ENCODE measurements around the gene CEBPA. TPM values are rescaled to one million over a fixed set of nuclear protein-coding genes. Genes with fewer than 3 reads are reported as not detected.

The CEBPA gene
- total RNA-seq, 2 experiments from 2014 or later: 0.84 to 1.4 TPM

DNA sequence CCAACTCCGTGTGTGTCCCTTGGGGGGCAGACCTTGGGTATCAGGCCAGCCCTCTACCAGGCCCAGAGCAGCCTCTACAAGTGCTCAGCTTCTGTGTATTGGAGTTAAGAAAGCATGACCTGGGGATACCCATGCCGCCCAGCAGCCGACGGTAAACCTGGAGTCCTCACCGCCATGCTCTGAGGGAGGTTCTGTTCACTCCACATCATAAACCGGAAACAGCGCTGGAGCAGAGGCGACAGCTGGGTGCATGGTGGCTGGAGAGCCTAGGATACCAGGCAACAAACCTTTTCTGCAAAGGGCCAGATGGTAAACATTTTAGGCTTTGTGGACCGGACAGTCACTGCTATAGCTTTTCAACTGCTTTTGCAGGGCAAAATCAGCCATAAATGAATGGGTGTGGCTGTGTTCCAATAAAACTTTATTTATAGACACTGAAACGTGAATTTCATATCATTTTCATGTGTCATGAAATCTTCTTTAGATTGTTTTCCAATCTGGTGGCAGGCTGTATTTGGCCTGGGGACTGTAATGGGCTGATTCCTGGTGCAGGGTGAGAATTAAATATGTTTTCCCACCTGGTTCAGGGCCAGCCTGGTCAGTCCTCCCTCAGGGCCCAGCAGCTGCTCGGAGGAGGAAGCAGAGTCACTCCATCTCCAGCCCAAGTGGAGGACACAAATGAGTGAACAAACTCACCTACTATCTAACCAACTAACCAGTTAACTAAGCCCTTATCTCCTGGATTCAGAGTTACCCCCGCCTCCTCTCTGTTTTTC is 30.9 kb downstream of the CEBPA start:
- TF ChIP-seq, protein P1, sequence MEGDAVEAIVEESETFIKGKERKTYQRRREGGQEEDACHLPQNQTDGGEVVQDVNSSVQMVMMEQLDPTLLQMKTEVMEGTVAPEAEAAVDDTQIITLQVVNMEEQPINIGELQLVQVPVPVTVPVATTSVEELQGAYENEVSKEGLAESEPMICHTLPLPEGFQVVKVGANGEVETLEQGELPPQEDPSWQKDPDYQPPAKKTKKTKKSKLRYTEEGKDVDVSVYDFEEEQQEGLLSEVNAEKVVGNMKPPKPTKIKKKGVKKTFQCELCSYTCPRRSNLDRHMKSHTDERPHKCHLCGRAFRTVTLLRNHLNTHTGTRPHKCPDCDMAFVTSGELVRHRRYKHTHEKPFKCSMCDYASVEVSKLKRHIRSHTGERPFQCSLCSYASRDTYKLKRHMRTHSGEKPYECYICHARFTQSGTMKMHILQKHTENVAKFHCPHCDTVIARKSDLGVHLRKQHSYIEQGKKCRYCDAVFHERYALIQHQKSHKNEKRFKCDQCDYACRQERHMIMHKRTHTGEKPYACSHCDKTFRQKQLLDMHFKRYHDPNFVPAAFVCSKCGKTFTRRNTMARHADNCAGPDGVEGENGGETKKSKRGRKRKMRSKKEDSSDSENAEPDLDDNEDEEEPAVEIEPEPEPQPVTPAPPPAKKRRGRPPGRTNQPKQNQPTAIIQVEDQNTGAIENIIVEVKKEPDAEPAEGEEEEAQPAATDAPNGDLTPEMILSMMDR (IDR thresholded peaks at IDR 0.05): no peak
- no peak overlapping the region for H3K27ac Mint-ChIP-seq
- H3K36me3 ChIP-seq (ENCODE audit: insufficient read depth, low read length): no peaks in the 10 kb centered on the region
- no peaks in the 10 kb centered on the region for H3K27me3 ChIP-seq (ENCODE audit: control insufficient read depth in 1 of 2, insufficient read depth in 2 of 2, low read length in 2 of 2)
- no peaks in the 10 kb centered on the region for H3K27me3 Mint-ChIP-seq
- no peaks in the 10 kb centered on the region for H3K36me3 Mint-ChIP-seq (ENCODE audit: low read depth)
- no peak overlapping the region for H3K4me3 ChIP-seq (ENCODE audit: low read length)
- H3K4me1 ChIP-seq (ENCODE audit: insufficient read depth, low read length): peaks cover 23% of the 10 kb centered on the region
- H3K9me3 ChIP-seq (ENCODE audit: control insufficient read depth in 1 of 2, insufficient read depth in 1 of 2, low read length in 2 of 2): no peaks in the 10 kb centered on the region
- ATAC-seq (ENCODE audit: poor library complexity) (no peak), DNase-seq (no peak)
- H3K4me1 Mint-ChIP-seq (ENCODE audit: low read depth): no peaks in the 10 kb centered on the region
- ChIA-PET CTCF (no interaction called here), POLR2A (no interaction called here)
- intact Hi-C loops (cut with DNase I, micrococcal nuclease): no loop called here
- H3K9me3 Mint-ChIP-seq: no peaks in the 10 kb centered on the region
- H3K27ac ChIP-seq (ENCODE audit: low read depth in 1 of 2, low read length in 2 of 2): no peak overlapping the region
- no peak overlapping the region for H3K4me3 Mint-ChIP-seq

DNA sequence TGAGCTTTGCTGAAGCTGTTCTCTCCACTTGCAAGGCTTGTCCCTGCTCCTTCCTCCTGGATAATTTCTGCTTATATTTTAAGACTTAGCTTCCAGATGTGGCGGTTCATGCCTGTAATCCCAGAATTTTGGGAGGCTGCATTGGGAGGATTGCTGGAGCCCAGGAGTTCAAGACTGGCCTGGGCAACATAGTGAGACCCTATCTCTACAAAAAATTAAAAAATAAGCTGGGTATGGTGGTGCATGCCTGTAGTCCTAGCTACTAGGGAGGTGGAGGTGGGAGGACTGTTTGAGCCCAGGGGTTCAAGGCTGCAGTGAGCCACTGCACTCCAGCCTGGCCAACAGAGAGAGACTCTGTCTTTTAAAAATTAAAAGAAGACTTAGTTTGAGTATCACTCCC is 31.6 kb downstream of the CEBPA start:
- CTCF ChIA-PET: no interaction called here
- H3K4me1 ChIP-seq (ENCODE audit: insufficient read depth, low read length): peaks cover 23% of the 10 kb centered on the region
- no peaks in the 10 kb centered on the region for H3K4me1 Mint-ChIP-seq (ENCODE audit: low read depth)

DNA sequence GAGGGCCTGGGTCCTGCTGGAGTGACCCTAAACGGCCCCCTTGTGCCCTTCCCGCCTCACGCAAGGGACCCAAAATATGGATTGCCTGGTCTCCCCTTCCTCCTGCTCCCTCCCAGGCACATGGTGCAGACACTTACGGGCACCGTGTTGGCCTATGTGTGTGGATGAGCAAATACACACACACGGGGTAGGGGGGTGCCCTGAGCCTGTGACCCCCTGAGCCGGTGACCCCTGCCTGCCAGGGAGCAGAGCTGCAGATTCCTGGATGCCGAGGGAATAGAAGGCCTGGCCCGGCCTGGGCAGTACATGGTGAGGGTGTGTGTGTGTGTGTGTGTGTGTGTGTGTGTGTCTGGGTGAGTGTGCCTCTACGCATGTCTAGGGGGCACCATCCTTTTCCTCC is 33.3 kb downstream of the CEBPA start:
- Mint-ChIP-seq H3K4me3 (no peak overlapping the region), H3K36me3 (ENCODE audit: low read depth) (no peaks in the 10 kb centered on the region), H3K27me3 (peaks cover 13% of the 10 kb centered on the region), H3K9me3 (no peaks in the 10 kb centered on the region), H3K4me1 (ENCODE audit: low read depth) (no peaks in the 10 kb centered on the region), H3K27ac (no peak overlapping the region)
- no peak for ATAC-seq (ENCODE audit: poor library complexity)
- TF ChIP-seq, protein P1 (IDR thresholded peaks at IDR 0.05): no peak
- Histone ChIP-seq H3K4me3 (ENCODE audit: low read length) (no peak overlapping the region), H3K9me3 (ENCODE audit: control insufficient read depth in 1 of 2, insufficient read depth in 1 of 2, low read length in 2 of 2) (no peaks in the 10 kb centered on the region), H3K27me3 (ENCODE audit: control insufficient read depth in 1 of 2, insufficient read depth in 2 of 2, low read length in 2 of 2) (no peaks in the 10 kb centered on the region), H3K4me1 (ENCODE audit: insufficient read depth, low read length) (peaks cover 16% of the 10 kb centered on the region), H3K36me3 (ENCODE audit: insufficient read depth, low read length) (no peaks in the 10 kb centered on the region), H3K27ac (ENCODE audit: low read depth in 1 of 2, low read length in 2 of 2) (no peak overlapping the region)
- ChIA-PET POLR2A (no interaction called here), CTCF (no interaction called here)
- DNase-seq: no peak
- intact Hi-C loops (cut with DNase I, micrococcal nuclease): no loop called here

More for the DNA sequence above, 31.6 kb downstream of the CEBPA start:
- Mint-ChIP-seq H3K36me3 (ENCODE audit: low read depth) (no peaks in the 10 kb centered on the region), H3K9me3 (no peaks in the 10 kb centered on the region), H3K27me3 (peaks cover under 1% of the 10 kb centered on the region), H3K4me3 (no peak overlapping the region), H3K27ac (no peak overlapping the region)
- no peaks in the 10 kb centered on the region for H3K36me3 ChIP-seq (ENCODE audit: insufficient read depth, low read length)
- ATAC-seq (ENCODE audit: poor library complexity): no peak
- intact Hi-C loops (cut with DNase I, micrococcal nuclease): no loop called here
- H3K9me3 ChIP-seq (ENCODE audit: control insufficient read depth in 1 of 2, insufficient read depth in 1 of 2, low read length in 2 of 2): no peaks in the 10 kb centered on the region
- DNase-seq: no peak
- TF ChIP-seq, protein P1 (IDR thresholded peaks at IDR 0.05): no peak
- no peaks in the 10 kb centered on the region for H3K27me3 ChIP-seq (ENCODE audit: control insufficient read depth in 1 of 2, insufficient read depth in 2 of 2, low read length in 2 of 2)
- no peak overlapping the region for H3K27ac ChIP-seq (ENCODE audit: low read depth in 1 of 2, low read length in 2 of 2)
- POLR2A ChIA-PET: no interaction called here
- no peak overlapping the region for H3K4me3 ChIP-seq (ENCODE audit: low read length)

Data from CD4-positive, alpha-beta T cell (primary cell).